ENCODE results near the gene PLEKHM3. TPM values are rescaled to one million over a fixed set of nuclear protein-coding genes. Genes with fewer than 3 reads are reported as not detected.

Gene PLEKHM3
- polyA plus RNA-seq, 2 of the 4 experiments (the other 2 are of a cell fraction): 2.9 to 6.5 TPM

GRCh38 chr2:207849443-207849842, 175.9 kb downstream of the PLEKHM3 start:
- no peak overlapping the region for H3K27ac ChIP-seq
- no peak for TF ChIP-seq EHF (CRISPR knock-in tag; IDR thresholded peaks at IDR 0.05)
- TF ChIP-seq USF2 (IDR thresholded peaks at IDR 0.05): no peak
- no peak for TF ChIP-seq EHMT2 (IDR thresholded peaks at IDR 0.05; ENCODE audit: low read depth)
- no peak for TF ChIP-seq FOSB (CRISPR knock-in tag; IDR thresholded peaks at IDR 0.05)
- no peak for TF ChIP-seq REST (IDR thresholded peaks at IDR 0.05)
- TF ChIP-seq ESRRA (IDR thresholded peaks at IDR 0.05; ENCODE audit: borderline replicate concordance, low read length): no peak
- no peak for TF ChIP-seq RCOR1 (IDR thresholded peaks at IDR 0.05; ENCODE audit: low read depth, low read length)
- no peak for FAIRE-seq
- peaks cover 44% of the 10 kb centered on the region for H3K4me1 ChIP-seq
- no peak overlapping the region for H3K4me3 ChIP-seq
- no peak for ATAC-seq
- ChIA-PET CTCF (interaction anchor here (1.0 kb wide), 1 partner anchor 124 kb away, joined by 3 read pairs; no protein-coding TSS in a partner anchor), POLR2A (no interaction called here)
- H3K9me3 ChIP-seq: no peaks in the 10 kb centered on the region
- no peak overlapping the region for H3K4me2 ChIP-seq
- no peak for DNase-seq (ENCODE audit: low read depth in 1 of 2, low spot score in 1 of 2)
- 94% methylated on average over 1 of the region's 1 CpG for WGBS (ENCODE audit: missing lambda C conversion rate)

- no peak for FAIRE-seq
- Histone ChIP-seq H3K4me1 (peaks cover 41% of the 10 kb centered on the region), H3K4me3 (no peak overlapping the region), H3K9me3 (no peaks in the 10 kb centered on the region), H3K27ac (peak overlapping the region; percentile 33 to 61; a peak in 2 of 6 replicates), H3K4me2 (peak overlapping the region; percentile 29; the same call in 1 of the 3 replicates)
- ATAC-seq: no peak
- TF ChIP-seq CBX2 (IDR thresholded peaks at IDR 0.05; ENCODE audit: borderline replicate concordance, low read depth) (no peak), BHLHE40 (IDR thresholded peaks at IDR 0.05; ENCODE audit: low read depth, low read length) (no peak), BCL3 (IDR thresholded peaks at IDR 0.05) (no peak), USF2 (IDR thresholded peaks at IDR 0.05) (no peak), ZSCAN20 (CRISPR knock-in tag; IDR thresholded peaks at IDR 0.05) (no peak), ESRRA (IDR thresholded peaks at IDR 0.05; ENCODE audit: borderline replicate concordance, low read length) (no peak)
- CTCF ChIA-PET: interaction anchor here (1.0 to 1.8 kb wide), 3 partner anchors 103 to 125 kb away, joined by 3 to 7 read pairs (median 3); no protein-coding TSS in a partner anchor
- 83% methylated on average over 4 of the region's 4 CpGs for WGBS (ENCODE audit: missing lambda C conversion rate)
- no peak for DNase-seq (ENCODE audit: low read depth in 1 of 2, low spot score in 1 of 2)
- POLR2A ChIA-PET: no interaction called here
Measured at GRCh38 chr2:207848545-207848928, 176.8 kb downstream of the PLEKHM3 start.

GRCh38 chr2:207847807-207848544, 177.4 kb downstream of the PLEKHM3 start:
- no peaks in the 10 kb centered on the region for H3K9me3 ChIP-seq
- FAIRE-seq (no peak), ATAC-seq (peak; percentile 34 to 74; a peak in 4 of 6 replicates), DNase-seq (ENCODE audit: low read depth in 1 of 2, low spot score in 1 of 2) (peak in 1 of 2 experiments; percentile 45)
- H3K27ac ChIP-seq: peak overlapping the region; percentile 33 to 61; a peak in 5 of 6 replicates
- ChIA-PET CTCF (interaction anchor here (0.6 to 1.8 kb wide), 6 partner anchors 15 to 125 kb away, joined by 3 to 7 read pairs (median 3); no protein-coding TSS in a partner anchor), POLR2A (no interaction called here)
- TF ChIP-seq ZNF302 (CRISPR knock-in tag; IDR thresholded peaks at IDR 0.05) (no peak), HOXA7 (CRISPR knock-in tag; IDR thresholded peaks at IDR 0.05) (no peak), E2F6 (IDR thresholded peaks at IDR 0.05; ENCODE audit: borderline replicate concordance, low read depth) (no peak), HMGXB4 (CRISPR knock-in tag; IDR thresholded peaks at IDR 0.05; ENCODE audit: borderline replicate concordance) (no peak), GATA3 (IDR thresholded peaks at IDR 0.05; ENCODE audit: borderline replicate concordance) (peak; percentile 57), TP53 (CRISPR knock-in tag; IDR thresholded peaks at IDR 0.05) (no peak), EHMT2 (IDR thresholded peaks at IDR 0.05; ENCODE audit: low read depth) (no peak), ZC3H11A (IDR thresholded peaks at IDR 0.05) (no peak), POLR2AphosphoS2 (conservative IDR thresholded peaks at IDR 0.05; ENCODE audit: low read length) (no peak), MAX (IDR thresholded peaks at IDR 0.05) (0 out of 2 replicates have a peak, but pooled peaks have one; percentile 12), RFX5 (IDR thresholded peaks at IDR 0.05) (no peak)
- H3K4me2 ChIP-seq: peak overlapping the region; percentile 29
- H3K4me3 ChIP-seq: no peak overlapping the region
- 19% methylated on average over 4 of the region's 4 CpGs for WGBS (ENCODE audit: missing lambda C conversion rate)
- H3K4me1 ChIP-seq: peaks cover 41% of the 10 kb centered on the region

Data from A549 (cell line).